HepG2 (cell line): ENCODE data around the gene SLC4A2. TPM values are rescaled to one million over a fixed set of nuclear protein-coding genes. Genes with fewer than 3 reads are reported as not detected.

Source experiments
- ERF ChIP-seq: IDR thresholded peaks from 2 replicates; pipeline ENCODE4 v1.6.1; 2018; ENCODE audit warnings: missing biosample characterization, missing genetic modification reagents
- KDM5B ChIP-seq: sonication (generic); formaldehyde crosslinking; IDR thresholded peaks from 2 replicates; pipeline ENCODE4 v1.4.0; 2020; ENCODE audit warnings: missing genetic modification reagents, mild to moderate bottlenecking, borderline replicate concordance
- KLF16 ChIP-seq, 2 experiments: sonication (generic) in 1 of 2; formaldehyde crosslinking in 1 of 2; IDR thresholded peaks; 2 replicates each; pipeline versions ENCODE4 v1.6.1 to v1.8.0; 2016 to 2023; ENCODE audit warnings: missing genetic modification reagents in 2 of 2, missing compliant biosample characterization in 1 of 2
- KMT2B ChIP-seq: IDR thresholded peaks from 2 replicates; pipeline ENCODE4 v1.6.1; 2016; ENCODE audit warnings: missing genetic modification reagents, missing compliant biosample characterization
- MEIS1 ChIP-seq: sonication (generic); formaldehyde crosslinking; IDR thresholded peaks from 2 replicates; pipeline ENCODE4 v1.9.0; 2021; ENCODE audit warnings: mild to moderate bottlenecking, missing genetic modification reagents, moderate library complexity, borderline replicate concordance
- NCOA1 ChIP-seq: sonication (generic); formaldehyde crosslinking; IDR thresholded peaks from 2 replicates; pipeline ENCODE4 v1.9.0; 2021; ENCODE audit warnings: missing genetic modification reagents
- NFE2L1 ChIP-seq: sonication (generic); formaldehyde crosslinking; IDR thresholded peaks from 2 replicates; pipeline ENCODE4 v1.4.0; 2020; ENCODE audit warnings: missing genetic modification reagents, mild to moderate bottlenecking, borderline replicate concordance
- RAD21 ChIP-seq: fragments of 450-650 bp; formaldehyde crosslinking; IDR thresholded peaks from 2 replicates; pipeline ENCODE4 v1.5.0; 2020; ENCODE audit warnings: mild to moderate bottlenecking
- RBM39 ChIP-seq: fragments of 200-400 bp; formaldehyde crosslinking; IDR thresholded peaks from one replicate; pipeline ENCODE4 v1.6.1; 2018; ENCODE audit warnings: antibody characterized with exemption, mild to moderate bottlenecking, low read depth, low read length; ENCODE audit not compliant: poor library complexity, severe bottlenecking
- SIX1 ChIP-seq: sonication (generic); formaldehyde crosslinking; IDR thresholded peaks from 2 replicates; pipeline ENCODE4 v1.4.0; 2020; ENCODE audit warnings: missing genetic modification reagents, borderline replicate concordance
- SP2 ChIP-seq: sonication (generic); formaldehyde crosslinking; IDR thresholded peaks from 2 replicates; pipeline ENCODE4 v1.5.1; 2020; ENCODE audit warnings: mild to moderate bottlenecking, missing genetic modification reagents
- SRSF4 ChIP-seq: fragments of 200-400 bp; formaldehyde crosslinking; IDR thresholded peaks from one replicate; pipeline ENCODE4 v1.6.1; 2018; ENCODE audit warnings: mild to moderate bottlenecking, low read depth, low read length, moderate library complexity; ENCODE audit not compliant: poor library complexity, severe bottlenecking
- STAG1 ChIP-seq: sonication (generic); formaldehyde crosslinking; IDR thresholded peaks from 2 replicates; pipeline ENCODE4 v1.4.0; 2020; ENCODE audit warnings: missing genetic modification reagents
- THAP7 ChIP-seq: sonication (generic); formaldehyde crosslinking; IDR thresholded peaks from 2 replicates; pipeline ENCODE4 v1.8.1; 2023; ENCODE audit warnings: mild to moderate bottlenecking, missing genetic modification reagents
- U2AF1 ChIP-seq: fragments of 200-400 bp; formaldehyde crosslinking; optimal IDR thresholded peaks from 2 replicates; pipeline ENCODE3; 2017; ENCODE audit warnings: mild to moderate bottlenecking, low read depth, low read length
- ZBTB38 ChIP-seq: sonication (generic); formaldehyde crosslinking; IDR thresholded peaks from 2 replicates; pipeline ENCODE4 v1.5.1; 2020; ENCODE audit warnings: mild to moderate bottlenecking, missing genetic modification reagents
- ZBTB44 ChIP-seq: sonication (generic); formaldehyde crosslinking; IDR thresholded peaks from 2 replicates; pipeline ENCODE4 v1.4.0; 2020; ENCODE audit warnings: missing genetic modification reagents
- ZNF205 ChIP-seq: IDR thresholded peaks from 2 replicates; pipeline ENCODE4 v1.6.1; 2018; ENCODE audit warnings: missing biosample characterization, missing genetic modification reagents
- ZNF687 ChIP-seq: sonication (generic); formaldehyde crosslinking; IDR thresholded peaks from 2 replicates; pipeline ENCODE4 v1.5.1; 2020; ENCODE audit warnings: mild to moderate bottlenecking, missing genetic modification reagents, moderate library complexity
- ZNF766 ChIP-seq: sonication (generic); formaldehyde crosslinking; IDR thresholded peaks from 2 replicates; pipeline ENCODE4 v1.5.0; 2020; ENCODE audit warnings: missing genetic modification reagents, borderline replicate concordance
- polyA plus RNA-seq, 8 experiments: library from polyadenylated mRNA; depleted of rRNA in 3 of 8; stranded (reverse) in 7 of 8; unstranded in 1 of 8; fragments of >200 nt; fragmentation: Illumina TruSeq in 4 of 8; extraction: Trizol in 4 of 8; gene quantifications; 2 replicates each; pipeline versions ENCODE4 v1.2.1 to v1.2.3, GENCODE V29; 2011 to 2016; ENCODE audit warnings: low read depth in 4 of 8, missing spikeins in 1 of 8, mixed read lengths in 1 of 8; ENCODE audit not compliant: insufficient read depth in 1 of 8
- total RNA-seq, 5 experiments: library from RNA; depleted of rRNA; stranded (reverse); fragments of >200 nt; fragmentation: Illumina TruSeq; extraction: Trizol; gene quantifications; 2 replicates each; pipeline ENCODE4 v1.2.3, GENCODE V29; 2016; ENCODE audit warnings: low read depth in 1 of 5

The SLC4A2 gene
- total and polyA plus RNA-seq, 2 of the 13 experiments (the other 11 are each of a cell fraction or from before 2014, with no cell fraction given): 51.9 to 73.4 TPM

- no peak for TF ChIP-seq ZBTB44 (CRISPR knock-in tag)
- no peak for TF ChIP-seq MEIS1 (CRISPR knock-in tag)
- peak; percentile 86 for TF ChIP-seq STAG1 (CRISPR knock-in tag)
- peak; percentile 84 for TF ChIP-seq RAD21 (CRISPR knock-in tag)
- TF ChIP-seq U2AF1: no peak
- no peak for TF ChIP-seq THAP7
- 0 out of 2 replicates have a peak, but pooled peaks have one; percentile 20 for TF ChIP-seq ERF (CRISPR knock-in tag)
- no peak for TF ChIP-seq NFE2L1 (CRISPR knock-in tag)
- 0 out of 2 replicates have a peak, but pooled peaks have one; percentile 39 for TF ChIP-seq ZNF205 (CRISPR knock-in tag)
- TF ChIP-seq ZBTB38 (CRISPR knock-in tag): peak; percentile 86
- TF ChIP-seq NCOA1 (CRISPR knock-in tag): no peak
- no peak for TF ChIP-seq SP2
- TF ChIP-seq SRSF4: no peak
- no peak for TF ChIP-seq RBM39
- no peak for TF ChIP-seq KLF16 (CRISPR knock-in tag; IDR thresholded peaks at IDR 0.05)
- TF ChIP-seq ZNF687 (CRISPR knock-in tag): peak; percentile 34; the same call in 1 of the 2 replicates
- TF ChIP-seq KMT2B (CRISPR knock-in tag): no peak
- peak; percentile 31; the same call in 1 of the 2 replicates for TF ChIP-seq KDM5B (CRISPR knock-in tag)
- TF ChIP-seq ZNF766 (CRISPR knock-in tag): no peak
- TF ChIP-seq SIX1 (CRISPR knock-in tag): no peak
Measured at GRCh38 chr7:151123822-151124464, 64.6 kb downstream of the SLC4A2 start (continued).
